GM12892 (cell line): ENCODE measurements around the gene TRIM24.

Source experiments
- DNase-seq: peaks from one replicate; pipeline ENCODE4 v3.0.0; 2011; ENCODE audit not compliant: insufficient read length
- FAIRE-seq: peaks from 2 replicates; lab custom pipeline; 2011; peaks lifted over from hg19 to GRCh38; lab: Jason Lieb, UNC
- POLR2A ChIP-seq: IDR thresholded peaks from 2 replicates; pipeline ENCODE4 v1.6.1; 2011; ENCODE audit warnings: low read depth, low read length, control low read depth
- POLR2AphosphoS5 ChIP-seq: IDR thresholded peaks from 2 replicates; pipeline ENCODE4 v1.6.1; 2011; ENCODE audit warnings: low read depth, low read length, control low read depth
- TAF1 ChIP-seq: IDR thresholded peaks from 2 replicates; pipeline ENCODE4 v1.6.1; 2011; ENCODE audit warnings: low read depth, mild to moderate bottlenecking, control low read depth, low read length, borderline replicate concordance

TRIM24 gene

GRCh38 chr7:138607216-138608126 lies 147.4 kb downstream of the TRIM24 start:
- DNase-seq, result no peak
- FAIRE-seq, result no peak
- TF ChIP-seq POLR2A (no peak), POLR2AphosphoS5 (no peak), TAF1 (no peak)

- peak; percentile 23 for DNase-seq
- peak; percentile 50 for FAIRE-seq
- TF ChIP-seq POLR2A (no peak), TAF1 (no peak), POLR2AphosphoS5 (no peak)
Observed at GRCh38 chr7:138608275-138608674, 148.2 kb downstream of the TRIM24 start.

- FAIRE-seq, result no peak
- no peak for TF ChIP-seq POLR2A
- no peak for TF ChIP-seq POLR2AphosphoS5
- no peak for TF ChIP-seq TAF1
- no peak for DNase-seq
Observed at GRCh38 chr7:138610671-138611170, 150.7 kb downstream of the TRIM24 start.

DNA sequence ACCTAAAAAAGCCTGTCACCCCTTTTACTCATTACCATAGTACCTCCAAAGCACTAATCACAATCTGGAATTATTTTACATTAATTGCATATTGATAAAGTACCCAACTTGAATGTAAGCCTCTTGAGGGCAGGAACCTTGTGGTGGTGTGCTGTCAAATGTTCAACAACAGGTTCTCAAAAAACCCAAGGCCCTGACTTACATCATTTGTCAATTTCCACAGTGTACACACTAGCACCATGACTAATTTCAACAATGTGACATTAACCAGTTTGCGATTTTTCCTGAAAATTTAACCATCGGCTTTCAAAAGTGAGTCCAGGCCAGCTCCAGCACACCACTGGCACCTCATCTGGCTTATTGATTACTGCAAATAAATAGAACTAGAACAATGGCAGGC lies 153.6 kb downstream of the TRIM24 start:
- no peak for FAIRE-seq
- no peak for DNase-seq
- TF ChIP-seq POLR2AphosphoS5 (no peak), POLR2A (no peak), TAF1 (no peak)

DNA sequence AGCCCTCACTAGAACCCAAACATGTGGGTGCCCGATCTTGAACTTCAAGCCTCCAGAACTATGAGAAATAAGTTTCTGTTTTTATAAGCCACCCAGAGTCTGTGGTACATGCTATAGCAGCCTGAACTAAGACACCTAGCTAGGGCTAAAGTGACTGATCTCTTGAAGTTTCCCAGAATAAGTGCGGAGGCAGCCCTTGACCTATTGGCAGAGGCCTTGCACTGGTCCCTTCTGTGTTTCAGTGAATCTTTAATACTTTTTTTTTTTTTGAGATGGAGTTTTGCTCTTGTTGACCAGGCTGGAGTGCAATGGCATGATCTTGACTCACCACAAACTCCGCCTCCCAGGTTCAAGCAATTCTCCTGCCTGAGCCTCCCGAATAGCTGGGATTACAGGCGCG lies 156.0 kb downstream of the TRIM24 start:
- no peak for TF ChIP-seq POLR2AphosphoS5
- no peak for TF ChIP-seq TAF1
- no peak for TF ChIP-seq POLR2A
- no peak for FAIRE-seq
- DNase-seq, result no peak

- TF ChIP-seq TAF1, result no peak
- TF ChIP-seq POLR2AphosphoS5, result no peak
- no peak for TF ChIP-seq POLR2A
- DNase-seq (no peak), FAIRE-seq (no peak)
Observed at GRCh38 chr7:138618506-138618905, 158.4 kb downstream of the TRIM24 start.

- no peak for FAIRE-seq
Observed at GRCh38 chr7:138618933-138619332, 158.9 kb downstream of the TRIM24 start.

GRCh38 chr7:138622841-138623240 lies 162.8 kb downstream of the TRIM24 start:
- DNase-seq (no peak), FAIRE-seq (no peak)
- TF ChIP-seq POLR2A (no peak), TAF1 (no peak), POLR2AphosphoS5 (no peak)

More at GRCh38 chr7:138618933-138619332, 158.9 kb downstream of the TRIM24 start:
- TF ChIP-seq POLR2A, result no peak
- TF ChIP-seq TAF1, result no peak
- no peak for TF ChIP-seq POLR2AphosphoS5
- no peak for DNase-seq

DNA sequence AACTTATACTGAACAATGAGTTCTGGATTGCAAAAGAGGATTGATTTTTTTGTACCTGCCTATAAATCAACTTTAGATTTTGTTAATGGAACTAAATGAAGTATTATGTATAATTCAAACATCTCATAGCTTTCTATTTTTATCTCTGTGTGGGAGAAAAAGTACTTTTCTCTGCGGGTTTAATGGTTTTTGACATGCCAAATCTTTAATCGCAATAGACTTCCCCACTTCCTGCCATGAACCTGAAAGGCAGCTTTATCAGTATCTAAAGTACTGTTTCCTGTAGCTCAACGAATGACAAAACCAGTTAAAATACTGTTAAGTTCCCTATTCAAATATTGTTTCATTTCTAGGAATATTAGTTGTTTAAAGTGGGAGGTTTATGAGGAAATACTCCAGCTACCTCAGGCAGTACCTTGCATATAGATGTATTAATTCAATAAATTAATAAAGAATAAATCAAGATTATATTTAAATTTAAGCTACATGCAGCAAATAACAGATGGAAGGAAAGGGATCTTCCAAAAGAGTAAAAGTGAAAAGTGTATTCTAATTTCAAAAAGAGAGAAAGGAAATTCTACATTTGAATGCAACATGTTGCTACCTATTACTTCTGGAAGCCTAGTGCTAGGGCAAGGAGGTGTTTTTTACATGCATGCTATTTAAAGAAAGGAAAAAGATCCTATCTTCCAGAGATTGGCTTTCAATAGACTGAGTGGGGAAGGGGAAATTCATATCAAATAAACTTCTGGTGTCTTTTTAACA lies 165.2 kb downstream of the TRIM24 start:
- no peak for TF ChIP-seq TAF1
- no peak for TF ChIP-seq POLR2AphosphoS5
- no peak for TF ChIP-seq POLR2A
- DNase-seq, result no peak
- FAIRE-seq, result peak; percentile 70

- no peak for TF ChIP-seq POLR2AphosphoS5
- no peak for TF ChIP-seq TAF1
- no peak for TF ChIP-seq POLR2A
- no peak for DNase-seq
- no peak for FAIRE-seq
Observed at GRCh38 chr7:138625849-138626230, 165.8 kb downstream of the TRIM24 start.

DNA sequence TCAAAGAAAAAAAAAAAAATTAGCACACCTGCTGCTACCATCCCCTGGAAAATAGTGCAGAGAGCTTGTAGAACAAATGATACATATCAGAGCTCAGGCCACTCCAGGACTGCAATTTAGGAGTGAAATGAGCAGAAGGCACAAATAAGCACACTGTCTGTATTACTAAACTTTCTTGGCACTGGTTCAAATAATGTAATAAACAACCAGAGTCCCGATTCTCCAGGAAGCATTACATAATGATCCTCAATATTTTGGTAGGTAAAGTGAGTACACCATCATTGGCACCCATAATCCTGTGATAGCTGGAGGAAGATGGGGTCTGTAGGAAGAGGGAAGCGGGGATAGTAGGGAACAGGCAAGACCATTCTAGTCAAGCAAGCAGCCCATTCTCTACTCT lies 166.8 kb downstream of the TRIM24 start:
- TF ChIP-seq POLR2A (no peak), POLR2AphosphoS5 (no peak), TAF1 (no peak)
- DNase-seq (no peak), FAIRE-seq (no peak)
